Activated CD4-positive, alpha-beta T cell treated with anti-CD3 and anti-CD28 coated beads, Interleukin-2, amount 50 U/mL, for 16 hours (primary cell): ENCODE data around the gene CYTH4.

Experiments used
- DNase-seq: peaks from one replicate; pipeline ENCODE4 v3.0.0-alpha.2; 2020

The CYTH4 gene

DNA sequence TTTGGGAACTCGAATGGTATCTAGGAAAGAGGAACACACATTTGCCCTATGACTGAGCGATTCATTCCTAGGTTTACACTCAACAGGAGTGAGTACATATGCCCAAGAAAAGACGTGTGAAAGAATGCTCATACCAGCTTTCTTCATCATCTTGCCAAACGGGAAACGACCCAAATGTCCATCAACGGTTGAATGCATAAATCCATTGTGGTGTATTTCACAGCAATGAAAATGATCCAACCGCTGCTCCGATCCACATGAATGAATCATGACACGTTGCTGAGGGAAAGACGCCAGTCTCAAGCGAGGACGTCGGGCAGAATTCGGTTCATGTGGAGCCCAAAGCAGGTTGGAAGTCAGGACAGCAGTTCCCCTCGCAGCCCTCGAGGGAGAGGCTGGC, 71.5 kb downstream of the CYTH4 start:
- DNase-seq = no peak

DNA sequence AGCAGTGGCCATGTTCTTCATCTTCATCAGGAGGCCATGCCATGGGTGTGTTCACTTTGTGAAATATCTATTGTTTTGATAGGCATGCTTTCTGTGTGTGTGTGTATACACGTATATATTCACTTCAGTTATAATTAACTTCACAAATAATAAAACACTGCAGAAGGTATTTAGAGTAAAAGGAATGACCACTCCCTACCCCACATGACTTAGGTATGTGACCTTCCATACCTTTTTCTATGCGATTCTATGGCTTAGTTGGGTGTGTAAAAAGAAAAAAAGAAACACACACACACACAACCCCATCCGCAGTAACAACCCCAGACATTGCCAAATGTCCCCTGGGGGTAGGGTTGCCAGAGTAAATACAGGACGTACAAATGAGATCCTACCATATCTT, 72.0 kb downstream of the CYTH4 start:
- DNase-seq = no peak

DNA sequence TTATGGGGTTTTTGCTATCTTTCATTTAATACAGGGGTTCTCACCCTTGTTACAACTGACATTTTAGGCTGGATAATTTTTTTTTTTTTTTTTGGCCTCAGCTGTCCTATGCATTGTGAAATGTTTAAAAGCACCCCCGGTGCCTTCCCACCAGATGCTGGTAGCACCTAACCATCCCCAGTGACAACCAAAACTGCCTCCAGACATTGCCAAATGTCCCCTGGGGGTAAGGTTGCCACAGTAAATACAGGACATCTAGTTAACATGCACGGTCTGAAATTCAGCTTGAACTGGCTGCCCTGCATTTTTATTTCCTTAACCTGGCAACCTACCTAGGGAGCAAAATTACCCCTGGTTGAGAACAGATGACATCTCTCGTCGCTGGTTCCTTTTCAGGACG, 72.4 kb downstream of the CYTH4 start:
- no peak for DNase-seq

GRCh38 chr22:37355174-37355573, 72.9 kb downstream of the CYTH4 start:
- no peak for DNase-seq

- DNase-seq = no peak
Observed at GRCh38 chr22:37356922-37357321, 74.6 kb downstream of the CYTH4 start.

- DNase-seq = no peak
Observed at GRCh38 chr22:37357446-37358075, 75.3 kb downstream of the CYTH4 start.

- DNase-seq = no peak
Observed at GRCh38 chr22:37358386-37358785, 76.1 kb downstream of the CYTH4 start.

GRCh38 chr22:37358917-37359316, 76.6 kb downstream of the CYTH4 start:
- DNase-seq = no peak

DNA sequence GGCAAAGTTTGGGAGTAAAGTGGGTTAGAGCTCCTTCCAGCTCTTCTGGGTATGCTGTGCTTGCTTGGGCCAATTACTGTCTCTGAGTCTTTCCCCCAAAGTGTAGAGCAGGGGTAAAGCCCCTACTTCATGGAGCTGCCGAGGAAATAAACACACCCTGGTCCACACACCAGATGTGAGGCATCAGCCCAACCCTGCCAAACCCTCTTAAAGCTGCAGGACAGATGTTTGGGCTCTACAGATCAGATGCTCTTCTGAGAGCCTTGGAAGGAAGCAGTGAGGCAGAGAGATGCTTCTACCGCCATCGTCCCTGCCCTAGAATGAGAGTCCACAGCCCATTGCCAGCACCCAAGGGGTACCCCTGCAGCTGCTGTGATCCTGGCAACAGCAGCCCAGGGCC, 80.3 kb downstream of the CYTH4 start:
- DNase-seq = no peak

DNA sequence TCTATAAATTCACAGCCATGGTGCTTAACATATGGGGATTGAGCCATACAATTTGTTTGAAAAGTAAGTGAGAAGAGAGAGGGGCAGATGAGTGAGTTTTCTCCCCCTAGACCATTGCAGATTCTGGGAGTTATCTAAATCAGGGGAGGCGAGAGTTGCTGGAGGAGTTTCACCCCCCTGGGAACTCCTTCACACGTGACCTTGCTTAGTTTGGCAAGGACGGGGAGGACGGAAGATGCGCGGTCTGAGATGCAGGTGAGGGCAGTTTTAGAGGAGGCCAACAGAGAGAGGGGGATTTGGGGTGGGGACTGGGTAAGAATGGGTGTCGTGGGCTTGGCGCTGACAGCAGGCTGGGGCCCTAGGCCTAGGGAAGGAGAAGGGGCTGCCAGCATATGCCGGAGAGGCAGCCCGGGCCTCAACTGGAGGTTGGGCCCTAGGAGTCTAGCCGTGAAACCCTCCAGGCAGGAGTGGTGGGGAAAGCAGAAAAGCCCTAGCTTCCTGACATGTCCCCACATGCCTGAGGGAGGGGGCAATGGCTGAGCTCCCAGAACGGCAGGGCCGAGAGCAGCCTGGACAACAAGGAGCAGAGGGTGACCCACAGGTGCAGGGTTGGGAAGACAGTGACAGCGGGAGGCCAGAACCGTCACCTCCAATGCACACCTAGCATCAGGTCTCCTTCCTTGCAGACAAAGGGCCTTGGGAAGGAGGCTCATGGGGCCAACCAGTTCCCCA, 81.1 kb downstream of the CYTH4 start:
- DNase-seq = no peak
